GM10266 (cell line): ENCODE results near the gene ZNF185.

Experiments
- DNase-seq: peaks from one replicate; pipeline ENCODE4 v3.0.0; 2012; ENCODE audit errors: extremely low spot score
- TF ChIP-seq, protein P1 (sequence below): IDR thresholded peaks from 2 replicates; pipeline ENCODE4 v1.5.1; 2012; ENCODE audit warnings: mild to moderate bottlenecking, low read depth; ENCODE audit not compliant: control insufficient read depth, insufficient read depth; ENCODE audit errors: missing control alignments

Gene ZNF185

GRCh38 chrX:152930516-152930915 is 32.6 kb downstream of the ZNF185 start:
- DNase-seq: no peak
- TF ChIP-seq, protein P1, sequence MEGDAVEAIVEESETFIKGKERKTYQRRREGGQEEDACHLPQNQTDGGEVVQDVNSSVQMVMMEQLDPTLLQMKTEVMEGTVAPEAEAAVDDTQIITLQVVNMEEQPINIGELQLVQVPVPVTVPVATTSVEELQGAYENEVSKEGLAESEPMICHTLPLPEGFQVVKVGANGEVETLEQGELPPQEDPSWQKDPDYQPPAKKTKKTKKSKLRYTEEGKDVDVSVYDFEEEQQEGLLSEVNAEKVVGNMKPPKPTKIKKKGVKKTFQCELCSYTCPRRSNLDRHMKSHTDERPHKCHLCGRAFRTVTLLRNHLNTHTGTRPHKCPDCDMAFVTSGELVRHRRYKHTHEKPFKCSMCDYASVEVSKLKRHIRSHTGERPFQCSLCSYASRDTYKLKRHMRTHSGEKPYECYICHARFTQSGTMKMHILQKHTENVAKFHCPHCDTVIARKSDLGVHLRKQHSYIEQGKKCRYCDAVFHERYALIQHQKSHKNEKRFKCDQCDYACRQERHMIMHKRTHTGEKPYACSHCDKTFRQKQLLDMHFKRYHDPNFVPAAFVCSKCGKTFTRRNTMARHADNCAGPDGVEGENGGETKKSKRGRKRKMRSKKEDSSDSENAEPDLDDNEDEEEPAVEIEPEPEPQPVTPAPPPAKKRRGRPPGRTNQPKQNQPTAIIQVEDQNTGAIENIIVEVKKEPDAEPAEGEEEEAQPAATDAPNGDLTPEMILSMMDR: no peak

DNA sequence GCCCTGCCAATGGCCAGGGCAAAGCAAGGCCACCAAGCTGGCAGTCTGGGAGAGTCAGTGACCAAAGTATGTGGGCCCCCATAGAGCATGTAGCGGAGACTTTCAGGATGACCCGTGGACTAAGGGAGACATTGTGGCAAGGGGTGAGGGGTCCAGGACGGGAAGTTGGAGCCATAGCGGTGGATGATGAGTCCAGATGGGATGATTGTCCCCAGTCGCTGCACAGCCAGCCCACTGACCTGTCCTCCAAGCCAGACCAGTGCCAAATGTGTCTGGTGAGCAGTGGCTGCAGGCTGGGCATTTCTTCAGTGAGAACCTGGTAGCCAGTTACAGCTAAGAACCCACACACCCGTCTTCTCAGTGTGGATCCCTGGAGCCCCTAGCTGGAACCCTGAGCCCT is 34.3 kb downstream of the ZNF185 start:
- TF ChIP-seq, protein P1: no peak
- no peak for DNase-seq

DNA sequence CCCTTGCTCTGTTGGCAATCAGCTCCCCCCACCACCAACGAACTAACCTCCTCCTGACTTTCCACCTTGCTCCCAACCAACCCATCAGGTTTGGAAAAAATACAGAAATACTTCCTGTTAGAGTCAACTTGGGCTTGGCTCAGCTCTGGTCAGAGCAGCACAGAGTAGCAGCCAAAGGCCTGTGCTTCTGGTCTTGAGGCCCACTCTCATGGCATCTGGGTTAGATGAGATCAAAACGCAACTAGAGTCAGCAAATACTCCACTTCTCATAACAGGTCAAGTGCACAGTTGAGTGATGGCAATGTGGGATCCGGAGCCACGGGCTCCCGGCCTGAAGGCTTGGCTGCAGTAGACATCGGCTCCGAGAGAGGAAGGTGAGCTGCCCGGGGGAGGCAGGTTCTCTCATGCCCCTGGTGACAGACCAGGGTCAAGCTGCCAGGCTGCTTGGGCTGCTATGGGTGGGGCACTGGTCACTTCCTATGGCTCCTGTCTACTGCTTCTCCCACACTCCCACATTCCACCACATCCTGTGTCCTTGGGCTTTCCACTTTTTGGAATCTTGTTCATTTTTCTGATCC is 34.8 kb downstream of the ZNF185 start:
- TF ChIP-seq, protein P1: no peak
- DNase-seq: no peak

GRCh38 chrX:152936306-152936705 is 38.4 kb downstream of the ZNF185 start:
- DNase-seq: no peak
- TF ChIP-seq, protein P1: no peak

DNA sequence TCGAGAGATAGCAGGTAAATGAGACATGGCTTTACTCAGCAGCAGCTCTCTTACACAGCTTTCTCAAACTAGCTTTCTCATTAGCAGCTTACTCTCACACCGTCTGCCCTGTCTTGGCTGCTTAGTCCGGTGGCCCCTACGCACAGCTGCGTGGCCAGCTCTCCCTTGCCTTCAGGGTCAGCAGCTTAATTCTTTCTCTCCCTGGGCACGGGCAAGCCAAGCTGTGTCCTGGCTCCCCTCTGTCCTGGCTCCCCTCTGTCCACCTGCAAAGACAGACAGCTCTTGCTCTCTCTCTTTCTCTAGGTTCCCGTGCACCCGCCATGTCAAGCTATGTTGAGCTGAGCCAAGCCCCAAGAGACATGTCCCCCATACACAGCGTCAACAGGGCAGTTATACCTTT is 39.4 kb downstream of the ZNF185 start:
- TF ChIP-seq, protein P1: no peak
- no peak for DNase-seq

GRCh38 chrX:152941328-152942076 is 43.6 kb downstream of the ZNF185 start:
- TF ChIP-seq, protein P1: peak; percentile 82

GRCh38 chrX:152942077-152942442 is 44.2 kb downstream of the ZNF185 start:
- no peak for DNase-seq

More at GRCh38 chrX:152941328-152942076, 43.6 kb downstream of the ZNF185 start:
- DNase-seq: peak; percentile 87

More at GRCh38 chrX:152942077-152942442, 44.2 kb downstream of the ZNF185 start:
- TF ChIP-seq, protein P1: no peak
